Measurements from ENCODE around the gene HARS1.
"Not testable (repeated sequence)": the region's sequence is repeated elsewhere in the genome, so short reads cannot be mapped to it uniquely, and the experiment has no call there.

DNA sequence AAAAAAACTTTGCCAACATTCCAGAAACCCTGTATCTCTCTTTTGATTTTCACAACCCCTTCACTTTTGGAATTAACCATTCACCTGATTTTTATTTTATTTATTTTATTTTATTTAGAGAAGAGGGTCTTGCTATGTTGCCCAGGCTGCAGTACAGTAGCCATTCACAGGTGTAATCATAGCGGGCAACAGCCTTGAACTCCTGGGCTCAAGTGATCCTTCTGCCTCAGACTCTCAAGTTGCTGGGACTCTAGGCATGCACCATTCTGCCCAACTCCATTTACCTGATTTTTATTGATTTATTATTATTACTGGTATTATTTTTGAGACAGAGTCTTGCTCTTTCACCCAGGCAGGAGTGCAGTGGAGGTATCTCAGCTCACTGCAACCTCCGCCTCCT, 25.1 kb upstream of the HARS1 start:
- TF ChIP-seq, protein P1, sequence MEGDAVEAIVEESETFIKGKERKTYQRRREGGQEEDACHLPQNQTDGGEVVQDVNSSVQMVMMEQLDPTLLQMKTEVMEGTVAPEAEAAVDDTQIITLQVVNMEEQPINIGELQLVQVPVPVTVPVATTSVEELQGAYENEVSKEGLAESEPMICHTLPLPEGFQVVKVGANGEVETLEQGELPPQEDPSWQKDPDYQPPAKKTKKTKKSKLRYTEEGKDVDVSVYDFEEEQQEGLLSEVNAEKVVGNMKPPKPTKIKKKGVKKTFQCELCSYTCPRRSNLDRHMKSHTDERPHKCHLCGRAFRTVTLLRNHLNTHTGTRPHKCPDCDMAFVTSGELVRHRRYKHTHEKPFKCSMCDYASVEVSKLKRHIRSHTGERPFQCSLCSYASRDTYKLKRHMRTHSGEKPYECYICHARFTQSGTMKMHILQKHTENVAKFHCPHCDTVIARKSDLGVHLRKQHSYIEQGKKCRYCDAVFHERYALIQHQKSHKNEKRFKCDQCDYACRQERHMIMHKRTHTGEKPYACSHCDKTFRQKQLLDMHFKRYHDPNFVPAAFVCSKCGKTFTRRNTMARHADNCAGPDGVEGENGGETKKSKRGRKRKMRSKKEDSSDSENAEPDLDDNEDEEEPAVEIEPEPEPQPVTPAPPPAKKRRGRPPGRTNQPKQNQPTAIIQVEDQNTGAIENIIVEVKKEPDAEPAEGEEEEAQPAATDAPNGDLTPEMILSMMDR (IDR thresholded peaks at IDR 0.05), result not testable (repeated sequence)
- TF ChIP-seq POLR2A (IDR thresholded peaks at IDR 0.05), result not testable (repeated sequence)

Measured in thyroid gland (tissue), 4 donors.